CD14-positive monocyte (primary cell): ENCODE measurements around the gene SERP1. TPM values are rescaled to one million over a fixed set of nuclear protein-coding genes. Genes with fewer than 3 reads are reported as not detected.
A peak's percentile ranks its signal among the peaks of the same experiment; 100 is the strongest.

Experiments used
- DNase-seq, 3 donors: peaks; one replicate each; pipeline ENCODE4 v3.0.0-alpha.2; 2011 to 2022
- H2AFZ ChIP-seq: 2 replicates; pipeline ENCODE4 v1.6.0; 2012; ENCODE audit warnings: mild to moderate bottlenecking, low read depth, low read length, inconsistent platforms; ENCODE audit not compliant: insufficient read depth, poor library complexity, severe bottlenecking
- H3K27ac ChIP-seq, 2 donors: 1 replicate in 1 of 2; 2 replicates in 1 of 2; pipeline ENCODE4 v1.5.1; 2012 to 2013; ENCODE audit warnings: low read length in 2 of 2, control low read depth in 1 of 2, inconsistent platforms in 1 of 2, low read depth in 1 of 2, mild to moderate bottlenecking in 1 of 2
- H3K27me3 ChIP-seq, 2 donors: one replicate each; pipeline versions ENCODE4 v1.6.0 to v1.6.1; 2011 to 2013; ENCODE audit warnings: low read length in 2 of 2; ENCODE audit not compliant: control insufficient read depth in 2 of 2, insufficient read depth in 2 of 2
- H3K36me3 ChIP-seq, 2 donors: replicated peaks in 1 of 2; 1 replicate in 1 of 2; 2 replicates in 1 of 2; pipeline versions ENCODE4 v1.5.1 to v1.6.1; 2012 to 2013; ENCODE audit warnings: low read length in 2 of 2, control low read depth in 1 of 2, inconsistent platforms in 1 of 2, mild to moderate bottlenecking in 1 of 2; ENCODE audit not compliant: insufficient read depth in 2 of 2, control insufficient read depth in 1 of 2
- H3K4me1 ChIP-seq, 2 donors: 1 replicate in 1 of 2; 2 replicates in 1 of 2; pipeline versions ENCODE4 v1.5.1 to v1.6.1; 2012 to 2013; ENCODE audit warnings: low read length in 2 of 2, control low read depth in 1 of 2, inconsistent platforms in 1 of 2, mild to moderate bottlenecking in 1 of 2, moderate library complexity in 1 of 2; ENCODE audit not compliant: insufficient read depth in 2 of 2, control insufficient read depth in 1 of 2
- H3K4me2 ChIP-seq: replicated peaks from 2 replicates; pipeline ENCODE3; 2012; ENCODE audit warnings: low read length, moderate library complexity, mild to moderate bottlenecking; ENCODE audit not compliant: poor library complexity, severe bottlenecking; ENCODE audit errors: extremely low read depth
- H3K4me3 ChIP-seq, 3 experiments: fragments of 200-600 bp in 1 of 3; sonication (generic) in 1 of 3; replicated peaks in 1 of 3; 1 replicate in 2 of 3; 2 replicates in 1 of 3; pipeline ENCODE4 v1.5.1; 2011 to 2013; ENCODE audit warnings: low read length in 3 of 3, mild to moderate bottlenecking in 3 of 3, control low read depth in 2 of 3, low read depth in 2 of 3, inconsistent platforms in 1 of 3, moderate library complexity in 1 of 3
- H3K79me2 ChIP-seq: 2 replicates; pipeline ENCODE4 v1.6.0; 2012; ENCODE audit warnings: mild to moderate bottlenecking, control low read depth, inconsistent platforms, low read length, moderate library complexity; ENCODE audit not compliant: insufficient read depth
- H3K9ac ChIP-seq: 2 replicates; pipeline ENCODE4 v1.6.0; 2017; ENCODE audit warnings: low read length, mild to moderate bottlenecking; ENCODE audit not compliant: insufficient read depth, poor library complexity, severe bottlenecking
- H3K9me3 ChIP-seq, 2 donors: replicated peaks in 1 of 2; 1 replicate in 1 of 2; 2 replicates in 1 of 2; pipeline versions ENCODE4 v1.5.1 to v1.6.1; 2012 to 2013; ENCODE audit warnings: low read length in 2 of 2, control low read depth in 1 of 2; ENCODE audit not compliant: control insufficient read depth in 1 of 2, insufficient read depth in 1 of 2
- H4K20me1 ChIP-seq: 2 replicates; pipeline ENCODE4 v1.6.0; 2012; ENCODE audit warnings: mild to moderate bottlenecking, low read length, control low read depth, moderate library complexity; ENCODE audit not compliant: insufficient read depth
- H3K27ac Mint-ChIP-seq, 7 donors: one replicate each; pipeline ENCODE4 v1.8.0; 2020; ENCODE audit warnings: mild to moderate bottlenecking in 7 of 7, mixed read lengths in 7 of 7, moderate library complexity in 6 of 7, inconsistent platforms in 2 of 7
- H3K27me3 Mint-ChIP-seq, 3 donors: one replicate each; pipeline ENCODE4 v1.8.0; 2021 to 2022; ENCODE audit warnings: low read depth in 3 of 3, mild to moderate bottlenecking in 3 of 3, mixed read lengths in 3 of 3, moderate library complexity in 3 of 3, inconsistent platforms in 1 of 3
- H3K36me3 Mint-ChIP-seq, 2 donors: one replicate each; pipeline ENCODE4 v1.8.0; 2020; ENCODE audit warnings: mixed read lengths in 2 of 2, inconsistent platforms in 1 of 2, mild to moderate bottlenecking in 1 of 2
- H3K4me1 Mint-ChIP-seq: one replicate; pipeline ENCODE4 v1.8.0; 2020; ENCODE audit warnings: mild to moderate bottlenecking, mixed read lengths
- H3K4me3 Mint-ChIP-seq, 2 donors: one replicate each; pipeline ENCODE4 v1.8.0; 2020; ENCODE audit warnings: mild to moderate bottlenecking in 2 of 2, mixed read lengths in 2 of 2, moderate library complexity in 1 of 2
- H3K9me3 Mint-ChIP-seq, 7 donors: one replicate each; pipeline ENCODE4 v1.8.0; 2020 to 2022; ENCODE audit warnings: mixed read lengths in 7 of 7, mild to moderate bottlenecking in 6 of 7, moderate library complexity in 6 of 7, inconsistent platforms in 2 of 7
- WGBS: methylation state at CpG from one replicate; pipeline ENCODE4 v1.1.5; 2013; ENCODE audit warnings: missing lambda C conversion rate; ENCODE audit not compliant: insufficient coverage; 5-methylcytosine and 5-hydroxymethylcytosine counted together
- intact Hi-C, 2 donors: fragments of 100-400 bp; cut with micrococcal nuclease; formaldehyde crosslinking; loops; one replicate each; pipeline versions ENCODE4 v1.15.0 to v1.15.1; 2023
- polyA plus RNA-seq, 3 donors: library from polyadenylated mRNA; depleted of rRNA in 1 of 3; unstranded in 2 of 3; stranded (reverse) in 1 of 3; fragments of 300-500 nt in 2 of 3; fragments of >200 nt in 1 of 3; fragmentation: Illumina TruSeq in 2 of 3; gene quantifications; 1 replicate in 2 of 3; 2 replicates in 1 of 3; pipeline ENCODE4 v1.2.3, GENCODE V29; 2012 to 2021
- TF ChIP-seq, protein P1 (sequence below): fragments of 200-600 bp; IDR thresholded peaks from one replicate; pipeline ENCODE4 v1.8.0; 2022; ENCODE audit warnings: antibody characterized with exemption, mild to moderate bottlenecking

SERP1 gene
- polyA plus RNA-seq, 3 donors = 178 to 226 (median 220) TPM

DNA sequence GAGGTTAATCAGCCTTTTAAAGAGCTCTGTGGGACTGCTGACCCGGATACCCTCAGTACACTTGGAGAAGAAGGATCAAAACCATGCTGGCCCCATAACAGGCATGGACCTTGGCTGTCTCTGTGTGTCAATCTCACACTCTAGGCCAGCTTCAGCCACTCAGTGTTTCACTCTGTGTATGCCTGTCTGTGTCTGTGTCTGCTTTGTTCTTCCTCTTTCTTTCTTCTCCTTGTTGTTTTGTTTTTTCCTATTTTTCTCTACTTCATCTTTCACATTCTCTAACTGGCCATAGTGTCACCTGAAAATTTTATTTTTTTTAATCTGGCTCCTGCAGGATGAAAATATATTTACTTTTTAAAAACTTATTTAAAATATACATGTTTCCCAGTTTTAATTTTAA is 51.1 kb downstream of the SERP1 start:
- no peaks in the 10 kb centered on the region for H4K20me1 ChIP-seq
- no peaks in the 10 kb centered on the region for H3K9me3 ChIP-seq
- no peaks in the 10 kb centered on the region for H3K36me3 ChIP-seq
- TF ChIP-seq, protein P1, sequence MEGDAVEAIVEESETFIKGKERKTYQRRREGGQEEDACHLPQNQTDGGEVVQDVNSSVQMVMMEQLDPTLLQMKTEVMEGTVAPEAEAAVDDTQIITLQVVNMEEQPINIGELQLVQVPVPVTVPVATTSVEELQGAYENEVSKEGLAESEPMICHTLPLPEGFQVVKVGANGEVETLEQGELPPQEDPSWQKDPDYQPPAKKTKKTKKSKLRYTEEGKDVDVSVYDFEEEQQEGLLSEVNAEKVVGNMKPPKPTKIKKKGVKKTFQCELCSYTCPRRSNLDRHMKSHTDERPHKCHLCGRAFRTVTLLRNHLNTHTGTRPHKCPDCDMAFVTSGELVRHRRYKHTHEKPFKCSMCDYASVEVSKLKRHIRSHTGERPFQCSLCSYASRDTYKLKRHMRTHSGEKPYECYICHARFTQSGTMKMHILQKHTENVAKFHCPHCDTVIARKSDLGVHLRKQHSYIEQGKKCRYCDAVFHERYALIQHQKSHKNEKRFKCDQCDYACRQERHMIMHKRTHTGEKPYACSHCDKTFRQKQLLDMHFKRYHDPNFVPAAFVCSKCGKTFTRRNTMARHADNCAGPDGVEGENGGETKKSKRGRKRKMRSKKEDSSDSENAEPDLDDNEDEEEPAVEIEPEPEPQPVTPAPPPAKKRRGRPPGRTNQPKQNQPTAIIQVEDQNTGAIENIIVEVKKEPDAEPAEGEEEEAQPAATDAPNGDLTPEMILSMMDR = no peak
- H3K27ac Mint-ChIP-seq = peak overlapping the region in 6 of 7 donors; percentile 8 to 80 (median 46)
- no peaks in the 10 kb centered on the region for H3K27me3 ChIP-seq
- H3K4me1 ChIP-seq = peaks cover 10 to 15% of the 10 kb centered on the region in 2 donors
- H3K4me3 Mint-ChIP-seq = no peak overlapping the region
- intact Hi-C loops = loop anchor here (5.0 to 10.0 kb wide), 4 partner anchors 80 to 270 kb away; no protein-coding TSS in a partner anchor
- no peaks in the 10 kb centered on the region for H3K79me2 ChIP-seq
- peaks cover 0 to 3% (median 1%) of the 10 kb centered on the region in 7 donors for H3K9me3 Mint-ChIP-seq
- H3K9ac ChIP-seq = no peak overlapping the region
- peak overlapping the region in 1 of 2 donors; percentile 4 for H3K27ac ChIP-seq
- WGBS = no CpG with 5 or more reads among the region's 1 CpG
- peak overlapping the region; percentile 27 for H3K4me2 ChIP-seq
- peak; percentile 23 to 52 (median 31) for DNase-seq
- H2AFZ ChIP-seq = peak overlapping the region; percentile 13
- no peak overlapping the region for H3K4me3 ChIP-seq
- peaks cover 0 to 3% (median 0%) of the 10 kb centered on the region in 3 donors for H3K27me3 Mint-ChIP-seq
- H3K36me3 Mint-ChIP-seq = no peaks in the 10 kb centered on the region
- peaks cover 16% of the 10 kb centered on the region for H3K4me1 Mint-ChIP-seq

- peaks cover 0 to 3% (median 0%) of the 10 kb centered on the region in 3 donors for H3K27me3 Mint-ChIP-seq
Observed at GRCh38 chr3:150494411-150494977, 51.8 kb downstream of the SERP1 start.

More at GRCh38 chr3:150494411-150494977, 51.8 kb downstream of the SERP1 start:
- Mint-ChIP-seq H3K4me3 (no peak overlapping the region), H3K9me3 (peaks cover 0 to 2% (median 0%) of the 10 kb centered on the region in 7 donors), H3K27ac (peak overlapping the region in 4 of 7 donors; percentile 50 to 66 (median 57)), H3K4me1 (peaks cover 16% of the 10 kb centered on the region), H3K36me3 (no peaks in the 10 kb centered on the region)
- no CpG with 5 or more reads among the region's 5 CpGs for WGBS
- peak in 2 of 3 donors; percentile 7 to 16 for DNase-seq
- H2AFZ ChIP-seq = peak overlapping the region; percentile 13
- peaks cover 10 to 15% of the 10 kb centered on the region in 2 donors for H3K4me1 ChIP-seq
- H3K4me2 ChIP-seq = no peak overlapping the region
- no peak overlapping the region for H3K9ac ChIP-seq
- no peaks in the 10 kb centered on the region for H3K27me3 ChIP-seq
- no peak overlapping the region for H3K4me3 ChIP-seq
- TF ChIP-seq, protein P1 = no peak
- no peaks in the 10 kb centered on the region for H3K79me2 ChIP-seq
- H3K36me3 ChIP-seq = no peaks in the 10 kb centered on the region
- H4K20me1 ChIP-seq = no peaks in the 10 kb centered on the region
- peak overlapping the region in 1 of 2 donors; percentile 12 for H3K27ac ChIP-seq
- H3K9me3 ChIP-seq = no peaks in the 10 kb centered on the region
- intact Hi-C loops = loop anchor here (10.0 kb wide), 2 partner anchors 80 to 270 kb away; no protein-coding TSS in a partner anchor

Other genes with a start within 250 kb of the SERP1 start
- gene TSC22D2, start 138.2 kb downstream of the SERP1 start, polyA plus RNA-seq = 10 to 100 TPM in 1 of 3 donors, 1 to 10 TPM in 2; 5.1 to 12.9 (median 5.7) TPM
- 10 to 100 TPM; 48.5 to 88.7 (median 50.8) TPM for gene EIF2A, start 291 bp upstream of the SERP1 start, polyA plus RNA-seq
- gene SELENOT, start 56.8 kb upstream of the SERP1 start, polyA plus RNA-seq = 100 to 1,000 TPM; 210 to 549 (median 492) TPM
- under 1 TPM in 1 of 3 donors, not detected in 2; 0.04 TPM for gene ERICH6, start 157.4 kb upstream of the SERP1 start, polyA plus RNA-seq
- 10 to 100 TPM; 24.6 to 43.5 (median 28.2) TPM for gene SIAH2, start 216.7 kb upstream of the SERP1 start, polyA plus RNA-seq